ENCODE data around the gene TPPP. TPM values are rescaled to one million over a fixed set of nuclear protein-coding genes. Genes with fewer than 3 reads are reported as not detected.

The TPPP gene
- total RNA-seq, 2 donors from 2014 or later: 1.7 to 4.0 TPM

GRCh38 chr5:621341-621761, 71.8 kb downstream of the TPPP start:
- Histone ChIP-seq H3K27me3 (no peaks in the 10 kb centered on the region), H3K9ac (ENCODE audit: low read depth in 2 of 2, low read length in 2 of 2) (no peak overlapping the region), H3K9me3 (no peaks in the 10 kb centered on the region), H3K4me1 (no peaks in the 10 kb centered on the region), H3K27ac (no peak overlapping the region), H3K36me3 (no peaks in the 10 kb centered on the region), H3K4me3 (no peak overlapping the region)
- intact Hi-C loops (cut with DNase I): no loop called here
- no peak for DNase-seq
- TF ChIP-seq, protein P1, sequence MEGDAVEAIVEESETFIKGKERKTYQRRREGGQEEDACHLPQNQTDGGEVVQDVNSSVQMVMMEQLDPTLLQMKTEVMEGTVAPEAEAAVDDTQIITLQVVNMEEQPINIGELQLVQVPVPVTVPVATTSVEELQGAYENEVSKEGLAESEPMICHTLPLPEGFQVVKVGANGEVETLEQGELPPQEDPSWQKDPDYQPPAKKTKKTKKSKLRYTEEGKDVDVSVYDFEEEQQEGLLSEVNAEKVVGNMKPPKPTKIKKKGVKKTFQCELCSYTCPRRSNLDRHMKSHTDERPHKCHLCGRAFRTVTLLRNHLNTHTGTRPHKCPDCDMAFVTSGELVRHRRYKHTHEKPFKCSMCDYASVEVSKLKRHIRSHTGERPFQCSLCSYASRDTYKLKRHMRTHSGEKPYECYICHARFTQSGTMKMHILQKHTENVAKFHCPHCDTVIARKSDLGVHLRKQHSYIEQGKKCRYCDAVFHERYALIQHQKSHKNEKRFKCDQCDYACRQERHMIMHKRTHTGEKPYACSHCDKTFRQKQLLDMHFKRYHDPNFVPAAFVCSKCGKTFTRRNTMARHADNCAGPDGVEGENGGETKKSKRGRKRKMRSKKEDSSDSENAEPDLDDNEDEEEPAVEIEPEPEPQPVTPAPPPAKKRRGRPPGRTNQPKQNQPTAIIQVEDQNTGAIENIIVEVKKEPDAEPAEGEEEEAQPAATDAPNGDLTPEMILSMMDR (IDR thresholded peaks at IDR 0.05): no peak

- TF ChIP-seq, protein P1 (IDR thresholded peaks at IDR 0.05): no peak
Observed at GRCh38 chr5:620586-621180, 72.5 kb downstream of the TPPP start.

DNA sequence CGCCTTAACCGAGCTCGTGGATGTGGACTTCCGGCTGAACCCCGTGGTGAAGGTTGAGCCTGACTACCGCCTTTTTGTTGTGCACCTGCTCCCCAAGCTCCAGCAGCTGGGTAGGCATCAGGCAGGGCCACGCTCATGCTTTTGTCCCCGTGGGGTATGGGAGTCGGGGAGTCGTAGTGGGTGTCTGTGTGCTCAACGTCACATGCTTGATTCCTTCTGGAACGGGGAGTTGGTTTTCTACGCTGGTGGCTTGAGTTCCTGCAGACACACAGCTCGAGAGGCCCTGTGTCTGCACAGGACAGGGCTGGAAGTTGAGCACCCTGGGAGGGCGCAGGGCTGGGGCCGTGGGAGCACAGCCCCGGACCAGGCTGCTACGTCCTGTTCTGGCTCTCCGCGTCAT, 73.0 kb downstream of the TPPP start:
- intact Hi-C loops (cut with DNase I): no loop called here
- H3K27ac ChIP-seq: no peak overlapping the region
- H3K9ac ChIP-seq (ENCODE audit: low read depth in 2 of 2, low read length in 2 of 2): no peak overlapping the region
- DNase-seq: no peak
- H3K36me3 ChIP-seq: no peaks in the 10 kb centered on the region
- H3K27me3 ChIP-seq: no peaks in the 10 kb centered on the region
- TF ChIP-seq, protein P1 (IDR thresholded peaks at IDR 0.05): no peak
- no peaks in the 10 kb centered on the region for H3K9me3 ChIP-seq
- H3K4me1 ChIP-seq: no peaks in the 10 kb centered on the region
- H3K4me3 ChIP-seq: no peak overlapping the region

More at GRCh38 chr5:620586-621180, 72.5 kb downstream of the TPPP start:
- Histone ChIP-seq H3K36me3 (no peaks in the 10 kb centered on the region), H3K4me1 (no peaks in the 10 kb centered on the region), H3K27ac (no peak overlapping the region), H3K9me3 (no peaks in the 10 kb centered on the region), H3K27me3 (no peaks in the 10 kb centered on the region), H3K4me3 (no peak overlapping the region), H3K9ac (ENCODE audit: low read depth in 2 of 2, low read length in 2 of 2) (no peak overlapping the region)
- intact Hi-C loops (cut with DNase I): no loop called here
- DNase-seq: no peak

- no peak overlapping the region for H3K4me3 ChIP-seq
- no peak for DNase-seq
- no peaks in the 10 kb centered on the region for H3K4me1 ChIP-seq
- H3K9ac ChIP-seq (ENCODE audit: low read depth in 2 of 2, low read length in 2 of 2): no peak overlapping the region
- H3K27me3 ChIP-seq: no peaks in the 10 kb centered on the region
- TF ChIP-seq, protein P1 (IDR thresholded peaks at IDR 0.05): no peak
- no peak overlapping the region for H3K27ac ChIP-seq
- H3K9me3 ChIP-seq: no peaks in the 10 kb centered on the region
- intact Hi-C loops (cut with DNase I): loop anchor here (10.0 kb wide), 2 partner anchors 145 to 175 kb away; partner anchors contain the start of gene EXOC3
- H3K36me3 ChIP-seq: no peaks in the 10 kb centered on the region
Observed at GRCh38 chr5:619444-619843, 73.7 kb downstream of the TPPP start.

- intact Hi-C loops (cut with DNase I): loop anchor here (10.0 kb wide), 2 partner anchors 144 to 174 kb away; partner anchors contain the start of gene EXOC3
- Histone ChIP-seq H3K36me3 (no peaks in the 10 kb centered on the region), H3K9me3 (no peaks in the 10 kb centered on the region), H3K4me1 (no peaks in the 10 kb centered on the region), H3K4me3 (no peak overlapping the region), H3K27ac (no peak overlapping the region), H3K9ac (ENCODE audit: low read depth in 2 of 2, low read length in 2 of 2) (no peak overlapping the region), H3K27me3 (no peaks in the 10 kb centered on the region)
- TF ChIP-seq, protein P1 (IDR thresholded peaks at IDR 0.05): no peak
- DNase-seq: no peak
Observed at GRCh38 chr5:618450-618849, 74.7 kb downstream of the TPPP start.

Data from colonic mucosa (tissue), 4 donors.